WERI-Rb-1 (cell line): ENCODE results near the gene DMD.

Experiments used
- DNase-seq: peaks from one replicate; pipeline ENCODE4 v3.0.0-alpha.2; 2020
- H3K27ac ChIP-seq: fragments of 250-450 bp; sonication (Bioruptor Pico); 2 replicates; pipeline ENCODE4 v1.5.1; 2020; ENCODE audit warnings: mild to moderate bottlenecking, moderate library complexity
- H3K27me3 ChIP-seq: fragments of 250-450 bp; sonication (Bioruptor Pico); 2 replicates; pipeline ENCODE4 v1.5.1; 2021; ENCODE audit warnings: mild to moderate bottlenecking, low read depth, moderate library complexity; ENCODE audit not compliant: insufficient read depth, severe bottlenecking
- H3K36me3 ChIP-seq: fragments of 250-450 bp; sonication (Bioruptor Pico); 2 replicates; pipeline ENCODE4 v1.5.1; 2020; ENCODE audit warnings: mild to moderate bottlenecking, moderate library complexity
- H3K4me3 ChIP-seq: 2 replicates; pipeline ENCODE4 v1.5.1; 2011; ENCODE audit warnings: low read depth, mild to moderate bottlenecking, control low read depth, low read length
- H3K9me3 ChIP-seq: fragments of 250-450 bp; sonication (Bioruptor Pico); 2 replicates; pipeline ENCODE4 v1.5.1; 2021; ENCODE audit warnings: mild to moderate bottlenecking, moderate library complexity; ENCODE audit not compliant: severe bottlenecking
- CTCF ChIP-seq: IDR thresholded peaks from 2 replicates; pipeline ENCODE4 v1.5.1; 2011; ENCODE audit warnings: low read depth, mild to moderate bottlenecking, control low read depth, inconsistent platforms, low read length

The DMD gene

GRCh38 chrX:31527455-31528126, 1683.8 kb downstream of the DMD start:
- no peak for DNase-seq
- peaks cover 4% of the 10 kb centered on the region for H3K27me3 ChIP-seq
- no peaks in the 10 kb centered on the region for H3K9me3 ChIP-seq
- no peak overlapping the region for H3K4me3 ChIP-seq
- no peak overlapping the region for H3K27ac ChIP-seq
- TF ChIP-seq CTCF = no peak
- H3K36me3 ChIP-seq = no peaks in the 10 kb centered on the region

- no peak overlapping the region for H3K4me3 ChIP-seq
- peaks cover 4% of the 10 kb centered on the region for H3K27me3 ChIP-seq
- no peak for DNase-seq
- no peaks in the 10 kb centered on the region for H3K9me3 ChIP-seq
- no peaks in the 10 kb centered on the region for H3K36me3 ChIP-seq
- TF ChIP-seq CTCF = no peak
- no peak overlapping the region for H3K27ac ChIP-seq
These were observed 1687.3 kb downstream of the DMD start for GRCh38 chrX:31523884-31524536.

GRCh38 chrX:31522760-31523159, 1688.6 kb downstream of the DMD start:
- Histone ChIP-seq H3K27me3 (peaks cover 4% of the 10 kb centered on the region), H3K36me3 (no peaks in the 10 kb centered on the region), H3K4me3 (no peak overlapping the region), H3K27ac (no peak overlapping the region), H3K9me3 (no peaks in the 10 kb centered on the region)
- no peak for DNase-seq
- no peak for TF ChIP-seq CTCF

- Histone ChIP-seq H3K27ac (no peak overlapping the region), H3K9me3 (no peaks in the 10 kb centered on the region), H3K4me3 (no peak overlapping the region), H3K36me3 (no peaks in the 10 kb centered on the region), H3K27me3 (peaks cover 4% of the 10 kb centered on the region)
- DNase-seq = no peak
- TF ChIP-seq CTCF = no peak
These were observed 1689.4 kb downstream of the DMD start for GRCh38 chrX:31521941-31522340.

GRCh38 chrX:31516527-31516926, 1694.8 kb downstream of the DMD start:
- H3K36me3 ChIP-seq = no peaks in the 10 kb centered on the region
- no peaks in the 10 kb centered on the region for H3K9me3 ChIP-seq
- no peak overlapping the region for H3K27ac ChIP-seq
- no peak for TF ChIP-seq CTCF
- no peaks in the 10 kb centered on the region for H3K27me3 ChIP-seq
- peak; percentile 16 for DNase-seq
- H3K4me3 ChIP-seq = no peak overlapping the region
